Measurements from ENCODE around the gene TAT.

Gene TAT

GRCh38 chr16:71537643-71538042 lies 39.2 kb downstream of the TAT start:
- no peak for DNase-seq (ENCODE audit: low read depth in 2 of 2)

DNA sequence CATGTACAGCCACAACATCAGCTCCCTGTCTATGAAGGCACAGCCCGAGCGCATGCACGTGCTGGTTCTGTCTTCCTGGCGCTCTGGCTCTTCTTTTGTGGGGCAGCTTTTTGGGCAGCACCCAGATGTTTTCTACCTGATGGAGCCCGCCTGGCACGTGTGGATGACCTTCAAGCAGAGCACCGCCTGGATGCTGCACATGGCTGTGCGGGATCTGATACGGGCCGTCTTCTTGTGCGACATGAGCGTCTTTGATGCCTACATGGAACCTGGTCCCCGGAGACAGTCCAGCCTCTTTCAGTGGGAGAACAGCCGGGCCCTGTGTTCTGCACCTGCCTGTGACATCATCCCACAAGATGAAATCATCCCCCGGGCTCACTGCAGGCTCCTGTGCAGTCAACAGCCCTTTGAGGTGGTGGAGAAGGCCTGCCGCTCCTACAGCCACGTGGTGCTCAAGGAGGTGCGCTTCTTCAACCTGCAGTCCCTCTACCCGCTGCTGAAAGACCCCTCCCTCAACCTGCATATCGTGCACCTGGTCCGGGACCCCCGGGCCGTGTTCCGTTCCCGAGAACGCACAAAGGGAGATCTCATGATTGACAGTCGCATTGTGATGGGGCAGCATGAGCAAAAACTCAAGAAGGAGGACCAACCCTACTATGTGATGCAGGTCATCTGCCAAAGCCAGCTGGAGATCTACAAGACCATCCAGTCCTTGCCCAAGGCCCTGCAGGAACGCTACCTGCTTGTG lies 40.0 kb downstream of the TAT start:
- DNase-seq (ENCODE audit: low read depth in 2 of 2), result no peak

GRCh38 chr16:71532366-71532765 lies 44.5 kb downstream of the TAT start:
- DNase-seq (ENCODE audit: low read depth in 2 of 2), result no peak

GRCh38 chr16:71528863-71529262 lies 48.0 kb downstream of the TAT start:
- DNase-seq (ENCODE audit: low read depth in 2 of 2), result no peak

DNA sequence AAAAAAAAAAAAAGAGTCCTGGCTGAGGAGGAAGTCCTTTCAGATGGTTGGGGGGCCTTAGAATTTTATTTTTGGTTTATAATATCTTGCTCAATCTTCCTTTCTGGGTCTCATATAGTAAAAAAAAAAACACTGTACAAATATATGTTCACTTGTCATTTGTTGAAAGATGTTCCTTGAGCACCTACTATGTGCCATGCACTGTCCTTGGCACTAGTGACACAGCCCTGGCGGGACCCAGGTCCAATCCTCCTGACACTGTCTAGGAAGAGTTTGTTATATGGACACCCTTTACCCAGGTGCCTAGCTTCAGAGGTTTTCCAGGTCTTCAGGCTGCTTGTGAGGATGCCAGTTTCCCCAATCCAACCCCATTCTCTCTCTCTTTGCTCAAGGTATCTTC lies 48.6 kb downstream of the TAT start:
- DNase-seq (ENCODE audit: low read depth in 2 of 2), result no peak

- DNase-seq (ENCODE audit: low read depth in 2 of 2), result no peak
Observed at GRCh38 chr16:71526111-71526631, 50.7 kb downstream of the TAT start, which contains the start of gene CHST4. CHST4 (plus strand) TSS chr16:71526426; CDS start chr16:71536678, 10,252 bp downstream.

DNA sequence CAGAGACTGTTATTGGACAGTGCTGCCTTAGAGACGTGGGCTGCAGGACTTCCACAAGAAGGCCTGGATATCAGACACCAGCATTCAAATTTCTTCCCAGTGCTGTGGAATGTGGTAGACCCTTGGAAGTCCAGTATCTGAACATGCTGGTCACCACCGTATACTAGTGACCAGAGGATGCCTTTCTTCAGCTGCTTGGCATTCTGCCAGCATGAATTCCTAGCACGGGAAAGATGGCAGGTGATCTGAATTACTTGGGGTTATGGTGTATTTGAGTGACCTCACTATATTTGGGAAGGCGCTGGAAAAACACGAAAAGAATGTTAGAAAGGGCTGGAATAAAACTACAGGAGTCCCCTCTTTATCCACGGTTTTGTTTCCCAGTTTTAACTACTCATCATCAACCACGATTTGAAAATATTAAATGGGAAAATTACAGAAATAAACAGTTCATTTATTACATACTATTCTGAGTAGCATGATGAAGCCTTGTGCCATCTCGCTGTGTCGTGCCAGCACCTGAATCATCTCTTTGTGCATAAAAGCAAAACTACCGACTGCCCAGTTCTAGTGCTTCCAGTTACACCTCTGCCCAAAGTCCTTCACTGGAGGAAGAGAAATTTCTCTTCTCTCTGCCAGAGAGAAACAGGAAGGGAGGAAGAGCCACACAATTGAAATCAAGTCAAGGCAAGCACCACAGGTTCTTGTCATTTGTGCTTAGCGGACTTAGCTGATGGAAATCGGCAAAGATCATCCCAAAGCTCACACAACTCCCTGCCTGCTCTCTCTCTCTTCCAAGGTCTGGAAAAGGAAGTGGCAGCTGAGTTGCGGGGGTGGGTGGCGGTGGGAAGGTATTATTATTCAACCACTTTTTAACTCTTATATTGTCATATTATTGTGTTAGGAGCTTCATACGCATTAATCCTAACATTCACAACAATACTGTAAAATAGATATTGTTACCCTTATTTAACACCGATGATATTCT lies 52.0 kb downstream of the TAT start:
- DNase-seq (ENCODE audit: low read depth in 2 of 2), result no peak

- DNase-seq (ENCODE audit: low read depth in 2 of 2), result no peak
Observed at GRCh38 chr16:71520550-71520949, 56.3 kb downstream of the TAT start.

Data from stimulated activated CD8-positive, alpha-beta memory T cell treated with anti-CD3 and anti-CD28 coated beads, Interleukin-15, amount 100 ng/mL, for 4 hours (primary cell).